OCI-LY3 (cell line): ENCODE measurements around the gene HIVEP3.

ENCODE experiments used
- H2AFZ ChIP-seq: fragments of 200-600, 300-600 bp; shearing (Covaris generic); 2 replicates; pipeline ENCODE4 v1.6.0; 2014; ENCODE audit warnings: antibody characterized with exemption, low read depth, low read length
- H3K27ac ChIP-seq: fragments of 200-600, 300-600 bp; sonication (generic); 2 replicates; pipeline ENCODE4 v1.5.1; 2014; ENCODE audit warnings: mild to moderate bottlenecking, low read length, moderate library complexity, mixed read lengths
- H3K27me3 ChIP-seq: fragments of 200-600, 300-600 bp; sonication (generic); 2 replicates; pipeline ENCODE4 v1.6.1; 2014; ENCODE audit warnings: low read depth, low read length, mixed read lengths
- H3K36me3 ChIP-seq: fragments of 200-600, 300-600 bp; sonication (generic); replicated peaks from 2 replicates; pipeline ENCODE3; 2014; ENCODE audit warnings: low read depth, low read length, mixed read lengths
- H3K4me1 ChIP-seq: fragments of 300-600, 200-600 bp; sonication (generic); 2 replicates; pipeline ENCODE4 v1.6.1; 2014; ENCODE audit warnings: low read length, mixed read lengths
- H3K4me2 ChIP-seq: fragments of 200-600, 300-600 bp; sonication (generic); 2 replicates; pipeline ENCODE4 v1.6.1; 2014; ENCODE audit warnings: low read length, mixed read lengths
- H3K4me3 ChIP-seq: fragments of 300-600, 200-600 bp; sonication (generic); 2 replicates; pipeline ENCODE4 v1.5.1; 2014; ENCODE audit warnings: antibody characterized with exemption, mild to moderate bottlenecking, low read length, moderate library complexity
- H3K79me2 ChIP-seq: fragments of 300-600, 200-600 bp; shearing (Covaris generic); 2 replicates; pipeline ENCODE4 v1.6.1; 2014; ENCODE audit warnings: mild to moderate bottlenecking, low read length, mixed read lengths
- H3K9ac ChIP-seq: fragments of 300-600, 200-600 bp; shearing (Covaris generic); 2 replicates; pipeline ENCODE4 v1.6.0; 2014; ENCODE audit warnings: mild to moderate bottlenecking, low read length, moderate library complexity
- H3K9me3 ChIP-seq: fragments of 200-600, 300-600 bp; shearing (Covaris generic); 2 replicates; pipeline ENCODE4 v1.6.1; 2014; ENCODE audit warnings: low read length, mixed read lengths; ENCODE audit not compliant: insufficient read depth
- H4K20me1 ChIP-seq: fragments of 200-600, 300-600 bp; sonication (generic); 2 replicates; pipeline ENCODE4 v1.6.1; 2016; ENCODE audit warnings: low read length, mixed read lengths; ENCODE audit not compliant: insufficient read depth
- CTCF ChIP-seq: fragments of 200-600, 300-600 bp; sonication (generic); IDR thresholded peaks from 2 replicates; pipeline ENCODE4 v1.5.1; 2014; ENCODE audit warnings: antibody characterized with exemption, low read length, low read depth
- EZH2phosphoT487 ChIP-seq: fragments of 200-600 bp; shearing (Covaris generic); IDR thresholded peaks from 2 replicates; pipeline ENCODE4 v1.6.1; 2018; ENCODE audit warnings: antibody characterized with exemption, mixed run types, low read depth

Gene HIVEP3

GRCh38 chr1:41681331-41682098 lies 237.2 kb downstream of the HIVEP3 start:
- no peaks in the 10 kb centered on the region for H3K36me3 ChIP-seq
- TF ChIP-seq CTCF: no peak
- no peak for TF ChIP-seq EZH2phosphoT487
- H3K4me3 ChIP-seq: no peak overlapping the region
- H3K79me2 ChIP-seq: no peaks in the 10 kb centered on the region
- peaks cover 53% of the 10 kb centered on the region for H3K4me1 ChIP-seq
- H3K27me3 ChIP-seq: no peaks in the 10 kb centered on the region
- H3K27ac ChIP-seq: no peak overlapping the region
- H4K20me1 ChIP-seq: no peaks in the 10 kb centered on the region
- H3K4me2 ChIP-seq: no peak overlapping the region
- H2AFZ ChIP-seq: no peak overlapping the region
- H3K9ac ChIP-seq: no peak overlapping the region
- H3K9me3 ChIP-seq: no peaks in the 10 kb centered on the region

GRCh38 chr1:41679994-41680393 lies 238.7 kb downstream of the HIVEP3 start:
- Histone ChIP-seq H3K79me2 (no peaks in the 10 kb centered on the region), H3K4me1 (peaks cover 42% of the 10 kb centered on the region), H3K9ac (no peak overlapping the region), H4K20me1 (no peaks in the 10 kb centered on the region), H3K4me2 (no peak overlapping the region), H3K27ac (no peak overlapping the region), H3K4me3 (no peak overlapping the region), H3K9me3 (no peaks in the 10 kb centered on the region), H3K36me3 (no peaks in the 10 kb centered on the region), H2AFZ (no peak overlapping the region), H3K27me3 (no peaks in the 10 kb centered on the region)
- TF ChIP-seq EZH2phosphoT487 (no peak), CTCF (no peak)

GRCh38 chr1:41679531-41679930 lies 239.2 kb downstream of the HIVEP3 start:
- Histone ChIP-seq H3K4me3 (no peak overlapping the region), H3K4me2 (no peak overlapping the region), H3K27me3 (no peaks in the 10 kb centered on the region), H2AFZ (no peak overlapping the region), H3K4me1 (peaks cover 39% of the 10 kb centered on the region), H3K9me3 (no peaks in the 10 kb centered on the region), H3K27ac (no peak overlapping the region), H3K36me3 (no peaks in the 10 kb centered on the region), H3K9ac (no peak overlapping the region), H3K79me2 (no peaks in the 10 kb centered on the region), H4K20me1 (no peaks in the 10 kb centered on the region)
- TF ChIP-seq CTCF (no peak), EZH2phosphoT487 (no peak)

GRCh38 chr1:41678111-41678878 lies 240.4 kb downstream of the HIVEP3 start:
- Histone ChIP-seq H3K36me3 (no peaks in the 10 kb centered on the region), H3K27ac (peak overlapping the region; percentile 42), H3K4me3 (peak overlapping the region; percentile 33; the same call in 1 of the 2 replicates), H3K4me2 (peak overlapping the region; percentile 70), H3K4me1 (peaks cover 39% of the 10 kb centered on the region), H2AFZ (no peak overlapping the region), H3K79me2 (no peaks in the 10 kb centered on the region), H3K9me3 (no peaks in the 10 kb centered on the region), H3K9ac (peak overlapping the region; percentile 49), H4K20me1 (no peaks in the 10 kb centered on the region), H3K27me3 (no peaks in the 10 kb centered on the region)
- TF ChIP-seq EZH2phosphoT487 (no peak), CTCF (no peak)
